GM21423 (cell line): ENCODE measurements around the gene CEP76.
"Not testable (repeated sequence)": the region's sequence is repeated elsewhere in the genome, so short reads cannot be mapped to it uniquely, and the experiment has no call there.

Experiments used
- ATAC-seq: cut with Tn5 transposase; IDR thresholded peaks from one replicate; pipeline ENCODE4 v1.9.1; 2021; ENCODE audit warnings: mild to moderate bottlenecking, moderate library complexity; ENCODE audit not compliant: unreplicated experiment

The CEP76 gene

DNA sequence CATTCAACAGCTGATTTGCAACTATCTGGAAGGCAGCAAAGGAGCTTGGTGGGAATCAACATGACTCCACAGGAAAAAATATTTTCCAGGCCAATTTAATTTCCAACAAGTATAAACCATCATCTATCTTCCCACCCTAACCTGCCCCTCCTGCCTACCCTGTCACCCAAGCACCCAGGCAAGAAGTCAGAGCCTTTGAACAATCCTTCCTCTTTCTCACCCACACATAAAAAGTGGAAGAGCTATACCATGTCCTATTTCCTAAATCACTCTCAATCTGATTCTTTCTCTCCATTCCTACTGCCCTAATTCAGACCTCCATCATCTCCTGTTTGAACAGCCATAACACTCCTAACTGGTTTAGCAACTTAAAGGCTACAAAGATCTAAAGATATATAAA, 57.3 kb downstream of the CEP76 start:
- no peak for ATAC-seq

DNA sequence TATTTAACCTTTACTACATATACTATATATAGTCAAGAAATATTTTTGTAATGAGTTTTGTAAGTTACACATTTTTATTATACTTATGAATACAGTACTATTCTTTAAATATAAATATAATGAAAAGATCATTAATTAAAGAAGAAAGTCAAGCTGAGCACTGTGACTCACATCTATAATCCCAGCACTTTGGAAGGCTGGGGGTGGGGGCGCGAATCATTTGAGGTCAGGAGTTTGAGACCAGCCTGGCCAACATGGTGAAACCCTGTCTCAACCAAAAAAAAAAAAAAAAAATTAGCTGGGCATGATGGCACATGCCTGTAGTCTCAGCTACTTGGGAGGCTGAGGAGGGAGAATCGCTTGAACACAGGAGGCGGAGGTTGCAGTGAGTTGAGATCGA, 58.8 kb downstream of the CEP76 start:
- ATAC-seq: not testable (repeated sequence)

DNA sequence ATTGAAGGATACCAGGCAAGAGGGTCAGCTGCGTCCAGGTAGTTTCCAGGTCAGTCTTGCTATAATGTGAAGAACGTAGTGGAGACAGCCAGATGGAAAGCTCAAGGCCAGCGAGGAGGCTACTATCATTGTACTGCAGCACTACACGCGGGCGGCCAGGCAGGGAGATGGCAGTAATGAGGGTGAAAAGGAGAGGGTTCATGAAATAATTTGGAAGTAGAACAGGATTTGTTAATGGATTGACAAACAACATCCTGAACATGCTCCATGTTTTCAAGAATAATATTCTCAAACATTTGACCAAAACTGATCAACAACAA, 61.7 kb downstream of the CEP76 start:
- no peak for ATAC-seq

GRCh38 chr18:12639990-12640880, 62.3 kb downstream of the CEP76 start:
- ATAC-seq: no peak

DNA sequence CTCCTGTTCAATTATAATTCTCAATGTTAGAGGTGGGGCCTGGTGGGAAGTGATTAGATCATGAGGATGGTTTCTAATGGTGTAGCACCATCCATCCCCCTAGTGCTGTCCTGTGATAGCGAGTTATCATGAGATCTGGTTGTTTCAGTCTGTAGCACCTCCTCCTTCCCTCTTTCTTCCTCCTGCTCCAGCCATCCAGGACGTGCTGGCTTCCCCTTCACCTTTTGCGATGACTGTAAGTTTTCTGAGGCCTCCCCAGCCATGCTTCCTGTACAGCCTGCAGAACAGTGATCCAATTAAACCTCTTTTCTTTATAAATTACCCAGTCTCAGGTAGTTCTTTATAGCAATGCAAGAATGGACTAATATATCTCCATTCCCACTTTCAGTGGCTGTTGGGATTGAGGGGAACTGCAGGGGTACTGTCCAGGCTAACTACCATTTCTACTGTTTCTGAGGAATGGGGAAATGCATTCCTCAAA, 63.8 kb downstream of the CEP76 start:
- ATAC-seq: no peak

DNA sequence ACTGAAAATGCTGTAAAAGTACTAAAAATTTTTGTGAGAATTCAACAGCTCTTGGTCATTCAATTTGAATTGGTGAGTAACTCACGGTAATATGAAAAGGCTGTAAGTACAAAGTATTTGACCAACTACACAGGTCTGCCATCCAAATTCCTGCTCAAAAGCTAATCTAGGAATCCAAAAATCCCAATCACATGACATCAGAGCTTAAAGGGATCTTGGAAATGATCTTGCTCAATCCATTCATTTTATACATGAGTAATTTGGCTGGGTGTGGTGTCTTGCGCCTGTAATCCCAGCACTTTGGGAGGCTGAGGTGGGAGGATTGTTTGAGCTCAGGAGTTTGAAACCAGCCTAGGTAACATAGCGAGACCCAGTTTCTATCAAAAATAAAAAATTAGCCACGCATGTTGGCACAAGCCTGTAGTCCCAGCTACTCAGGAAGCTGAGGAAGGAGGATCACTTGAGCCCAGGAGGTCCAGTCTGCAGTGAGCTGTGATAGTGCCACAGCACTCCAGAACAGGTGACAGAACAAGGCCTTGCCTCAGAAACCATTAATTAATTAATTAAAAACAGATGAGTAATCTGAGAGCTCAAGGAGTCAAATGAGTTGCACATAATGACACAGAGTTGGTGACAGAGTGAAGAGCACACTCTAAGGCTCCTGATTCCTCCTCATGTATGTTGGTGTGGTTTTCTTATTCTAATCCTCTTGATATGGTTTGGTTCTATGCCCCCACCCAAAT, 64.5 kb downstream of the CEP76 start:
- no peak for ATAC-seq

DNA sequence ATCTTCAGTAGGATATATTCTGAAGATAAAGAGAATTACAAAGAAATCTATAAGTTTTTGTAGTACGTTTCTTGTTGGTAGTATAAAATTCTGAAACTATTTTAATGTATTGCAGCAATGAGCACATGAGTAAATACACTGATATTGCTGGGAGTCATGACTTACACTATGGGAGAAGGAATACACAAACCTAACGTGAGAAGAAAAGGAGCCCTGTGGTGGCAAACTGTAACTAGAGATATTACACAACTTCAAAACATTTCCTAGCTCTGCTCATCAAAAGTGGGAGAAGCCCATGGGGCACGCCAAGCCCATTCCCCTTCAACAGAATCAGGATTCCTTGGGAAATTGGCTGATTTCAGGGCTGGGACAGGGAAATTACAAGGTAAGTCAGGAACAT, 65.1 kb downstream of the CEP76 start:
- no peak for ATAC-seq

DNA sequence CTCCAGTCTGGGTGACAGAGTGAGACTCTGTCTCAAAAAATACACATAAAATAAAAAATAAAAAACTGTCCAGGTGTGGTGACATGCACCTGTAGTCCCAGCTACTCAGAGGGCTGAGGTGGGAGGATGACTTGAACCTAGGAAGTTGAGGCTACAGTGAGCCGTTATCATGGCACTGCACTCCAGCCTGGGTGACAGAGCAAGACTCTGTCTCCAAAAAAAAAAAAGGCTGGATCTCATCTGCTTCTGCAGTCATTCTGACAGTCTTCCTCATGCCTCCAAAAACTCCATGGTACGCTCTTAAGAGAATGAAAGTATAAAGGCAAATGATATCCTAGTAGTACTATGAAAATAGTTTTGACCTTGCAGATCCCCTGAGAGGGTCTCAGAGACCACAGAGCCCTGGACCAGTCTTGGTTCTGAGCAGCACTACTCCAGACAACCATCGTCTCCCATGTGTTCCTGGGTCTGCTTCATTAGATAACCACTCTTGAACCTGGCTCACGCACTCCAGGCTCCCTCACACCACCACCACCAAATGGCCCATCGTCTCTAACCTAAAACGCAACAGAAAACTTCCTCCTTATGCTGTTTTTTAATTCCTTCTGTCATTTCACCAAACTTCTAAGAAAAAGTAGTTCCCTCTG, 70.6 kb downstream of the CEP76 start:
- no peak for ATAC-seq

DNA sequence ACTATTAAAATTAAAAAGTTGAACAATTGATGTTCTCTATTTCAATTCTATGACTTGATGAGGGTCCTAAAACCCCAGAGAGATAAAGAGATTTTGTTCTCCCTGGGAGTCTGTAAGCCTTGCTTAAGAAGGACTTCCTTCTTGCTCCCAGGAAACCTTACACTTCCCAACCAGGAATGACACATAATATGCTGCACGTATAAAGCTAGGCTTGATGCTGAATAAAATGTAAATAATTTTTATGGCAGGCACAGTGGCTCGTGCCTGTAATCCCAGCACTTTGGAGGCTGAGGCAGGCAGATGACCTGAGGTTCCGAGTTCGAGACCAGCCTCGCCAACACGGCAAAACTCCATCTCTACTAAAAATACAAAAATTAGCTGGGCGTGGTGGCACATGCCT, 72.4 kb downstream of the CEP76 start:
- ATAC-seq: no peak

GRCh38 chr18:12628706-12629702, 73.5 kb downstream of the CEP76 start:
- ATAC-seq: no peak

DNA sequence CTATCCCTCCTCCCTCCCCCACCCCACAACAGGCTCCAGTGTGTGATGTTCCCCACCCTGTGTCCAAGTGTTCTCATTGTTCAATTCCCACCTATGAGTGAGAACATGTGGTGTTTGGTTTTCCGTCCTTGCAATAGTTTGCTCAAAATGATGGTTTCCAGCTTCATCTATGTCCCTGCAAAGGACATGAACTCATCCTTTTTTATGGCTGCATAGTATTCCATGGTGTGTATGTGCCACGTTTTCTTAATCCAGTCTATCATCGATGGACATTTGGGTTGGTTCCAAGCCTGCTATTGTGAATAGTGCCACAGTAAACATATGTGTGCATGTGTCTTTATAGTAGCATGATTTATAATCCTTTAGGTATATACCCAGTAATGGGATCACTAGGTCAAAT, 75.3 kb downstream of the CEP76 start:
- ATAC-seq: not testable (repeated sequence)

DNA sequence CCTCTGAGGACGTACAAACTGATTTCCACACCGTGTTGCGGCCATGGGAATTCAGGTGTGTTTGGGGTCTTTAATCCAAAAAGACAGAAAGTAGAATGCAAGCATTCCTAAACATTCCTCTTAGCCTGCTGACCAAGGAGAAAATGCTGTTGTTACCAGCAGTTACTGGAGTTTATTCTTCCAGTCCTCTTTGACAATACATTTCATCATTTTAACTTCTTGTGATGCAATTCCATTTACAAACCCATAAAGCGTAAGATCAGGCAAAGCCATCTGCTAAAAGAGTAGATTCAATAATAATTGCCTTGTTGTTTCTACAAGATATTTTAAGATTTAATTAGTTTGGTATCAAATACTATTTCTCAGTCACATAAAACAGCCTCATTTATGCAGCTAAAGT, 77.3 kb downstream of the CEP76 start:
- ATAC-seq: no peak
